Measurements from ENCODE around the gene RNPS1. TPM values are rescaled to one million over a fixed set of nuclear protein-coding genes. Genes with fewer than 3 reads are reported as not detected.

Gene RNPS1
- total and polyA plus RNA-seq, 12 donors, result 61.7 to 136 (median 118) TPM

DNA sequence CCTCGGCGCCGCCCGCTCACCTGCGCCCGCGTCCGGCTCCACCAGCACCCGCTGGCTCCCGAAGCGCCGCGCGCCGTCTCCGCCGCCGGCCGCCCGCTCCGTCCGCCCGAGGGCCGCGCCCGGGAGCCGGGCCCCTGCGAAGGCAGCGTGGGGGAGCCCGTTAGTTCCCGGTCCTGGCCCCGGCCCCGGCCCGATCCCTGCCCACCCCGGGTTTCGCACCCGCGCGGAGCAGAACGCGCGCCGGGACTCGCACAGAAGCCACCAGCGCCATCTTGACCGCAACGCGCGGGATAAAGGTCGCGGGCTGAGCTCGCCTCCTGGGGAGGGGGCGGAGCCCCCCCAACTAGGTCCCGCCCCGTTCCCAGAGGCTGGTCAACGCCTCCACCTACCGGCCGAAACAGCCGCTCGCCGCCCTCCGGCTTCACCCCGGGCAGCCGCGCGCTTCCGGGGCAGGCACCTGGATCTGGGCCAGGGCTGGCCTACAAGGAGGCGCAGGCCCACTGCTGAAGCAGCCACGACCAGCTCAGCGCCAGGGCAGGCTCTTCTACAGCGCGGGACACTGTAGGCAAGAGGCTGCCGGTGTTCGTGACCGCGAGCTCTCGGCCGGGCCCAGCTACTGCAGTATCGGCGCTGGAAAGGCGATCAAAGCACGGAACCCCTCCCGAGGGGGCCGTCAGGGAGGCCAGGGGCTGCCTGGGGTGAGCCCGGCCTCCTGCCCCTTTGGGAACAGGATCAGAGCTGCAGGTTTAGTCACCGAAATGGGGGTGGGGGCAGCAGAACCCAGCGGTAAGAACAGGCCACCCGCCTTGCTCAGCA, 16.4 kb downstream of the RNPS1 start, which contains the start of gene ECI1:
TSS of gene ECI1 (minus strand) at position 292 of the 816 bp plus-strand sequence. CDS start at position 271, 21 bp downstream.
- intact Hi-C loops (cut with DNase I), result loop anchor here in 3 of 10 donors (5.0 to 10.0 kb wide), 4 partner anchors 94 to 251 kb away; partner anchors contain the start of genes NHERF2 (in 1 of the 3) and TRAF7 (in 1 of the 3)
- Histone ChIP-seq H3K4me1 (peaks cover 7 to 28% (median 18%) of the 10 kb centered on the region in 9 donors), H3K4me3 (peak within 1 kb of the TSS; percentile 46 to 99 (median 76)), H3K36me3 (peaks cover 4 to 64% (median 34%) of the 10 kb centered on the region in 9 donors), H3K9me3 (no peaks in the 10 kb centered on the region), H3K27me3 (no peaks in the 10 kb centered on the region), H3K27ac (peak within 1 kb of the TSS; percentile 82 to 98 (median 94))
- DNase-seq (peak; percentile 96 to 99), ATAC-seq (peak; percentile 96 to 99 (median 98))
- WGBS, 2 donors, result 2% methylated on average over 68 to 88 of the region's 88 CpGs
- TF ChIP-seq, protein P1, sequence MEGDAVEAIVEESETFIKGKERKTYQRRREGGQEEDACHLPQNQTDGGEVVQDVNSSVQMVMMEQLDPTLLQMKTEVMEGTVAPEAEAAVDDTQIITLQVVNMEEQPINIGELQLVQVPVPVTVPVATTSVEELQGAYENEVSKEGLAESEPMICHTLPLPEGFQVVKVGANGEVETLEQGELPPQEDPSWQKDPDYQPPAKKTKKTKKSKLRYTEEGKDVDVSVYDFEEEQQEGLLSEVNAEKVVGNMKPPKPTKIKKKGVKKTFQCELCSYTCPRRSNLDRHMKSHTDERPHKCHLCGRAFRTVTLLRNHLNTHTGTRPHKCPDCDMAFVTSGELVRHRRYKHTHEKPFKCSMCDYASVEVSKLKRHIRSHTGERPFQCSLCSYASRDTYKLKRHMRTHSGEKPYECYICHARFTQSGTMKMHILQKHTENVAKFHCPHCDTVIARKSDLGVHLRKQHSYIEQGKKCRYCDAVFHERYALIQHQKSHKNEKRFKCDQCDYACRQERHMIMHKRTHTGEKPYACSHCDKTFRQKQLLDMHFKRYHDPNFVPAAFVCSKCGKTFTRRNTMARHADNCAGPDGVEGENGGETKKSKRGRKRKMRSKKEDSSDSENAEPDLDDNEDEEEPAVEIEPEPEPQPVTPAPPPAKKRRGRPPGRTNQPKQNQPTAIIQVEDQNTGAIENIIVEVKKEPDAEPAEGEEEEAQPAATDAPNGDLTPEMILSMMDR (IDR thresholded peaks at IDR 0.05), result peak; percentile 57 to 94 (median 79)

DNA sequence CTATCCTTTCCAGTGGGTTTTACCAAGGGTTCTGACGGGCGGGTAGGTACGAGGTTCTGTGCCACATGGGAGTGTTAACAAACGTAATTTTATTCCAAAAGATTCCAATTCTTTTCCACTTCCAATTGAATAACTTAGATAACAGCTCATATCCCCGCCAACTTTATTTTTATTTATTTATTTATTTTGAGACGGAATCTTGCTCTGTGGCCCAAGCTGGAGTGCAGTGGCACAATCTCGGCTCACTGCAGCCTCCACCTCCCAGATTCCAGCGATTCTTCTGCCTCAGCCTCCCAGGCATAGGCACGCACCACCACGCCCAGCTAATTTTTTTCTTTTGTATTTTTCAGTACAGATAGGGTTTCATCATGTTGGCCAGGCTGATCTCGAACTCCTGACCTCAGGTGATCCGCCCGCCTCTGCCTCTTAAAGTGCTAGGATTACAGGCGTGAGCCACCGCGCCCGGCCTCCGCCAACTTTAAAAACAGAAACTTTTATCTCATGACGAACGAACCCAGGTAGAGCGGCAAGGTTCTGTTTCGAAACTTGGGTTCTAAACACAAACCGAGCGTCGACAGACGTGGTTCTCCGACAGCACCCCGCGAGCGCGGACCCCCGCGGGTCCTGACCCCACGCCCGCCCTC, 17.2 kb downstream of the RNPS1 start:
- no peak for DNase-seq

DNA sequence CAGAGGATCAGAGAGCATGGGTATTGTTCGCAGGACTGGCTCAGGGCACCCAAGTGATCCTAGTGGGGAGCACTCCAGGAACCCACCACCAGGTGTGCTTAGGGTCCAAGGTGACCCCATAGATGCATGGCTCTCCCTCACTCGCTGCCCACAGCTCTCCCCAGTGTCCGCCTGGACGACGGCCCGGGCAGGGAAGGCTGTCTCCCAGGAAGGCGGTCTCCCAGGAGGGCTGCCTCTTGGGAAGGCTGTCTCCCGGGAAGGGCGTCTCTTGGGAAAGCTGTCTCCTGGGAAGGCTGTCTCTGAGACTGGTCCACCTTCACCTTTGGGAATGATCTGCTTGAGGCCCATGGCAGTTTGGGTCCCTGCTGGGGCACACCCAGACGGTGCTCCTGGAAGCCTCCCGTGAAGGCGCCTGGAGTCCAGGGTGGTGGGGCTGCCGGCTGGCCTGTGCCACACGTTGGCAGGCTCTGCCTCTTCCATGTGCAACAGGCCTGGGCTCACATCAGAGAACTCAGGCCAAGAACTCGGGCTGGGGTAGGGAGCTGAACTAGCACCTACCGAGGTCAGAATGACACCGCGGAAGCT, 21.5 kb downstream of the RNPS1 start:
- WGBS, 2 donors, result 83 to 84% methylated on average over 18 of the region's 18 CpGs
- Histone ChIP-seq H3K9me3 (no peaks in the 10 kb centered on the region), H3K27me3 (no peaks in the 10 kb centered on the region), H3K36me3 (peaks cover 0 to 77% (median 48%) of the 10 kb centered on the region in 9 donors), H3K4me1 (peaks cover 0 to 23% (median 12%) of the 10 kb centered on the region in 9 donors), H3K27ac (no peak overlapping the region), H3K4me3 (no peak overlapping the region)
- TF ChIP-seq, protein P1 (IDR thresholded peaks at IDR 0.05), result no peak
- no peak for DNase-seq
- ATAC-seq, result peak in 1 of 8 donors; percentile 17
- intact Hi-C loops (cut with DNase I), result no loop called here

More for the DNA sequence above, 17.2 kb downstream of the RNPS1 start:
- peak in 1 of 8 donors; percentile 1 for ATAC-seq
- Histone ChIP-seq H3K27me3 (no peaks in the 10 kb centered on the region), H3K27ac (peak overlapping the region; percentile 82 to 98 (median 94)), H3K9me3 (no peaks in the 10 kb centered on the region), H3K4me3 (peak overlapping the region; percentile 46 to 99 (median 76)), H3K36me3 (peaks cover 4 to 64% (median 33%) of the 10 kb centered on the region in 9 donors), H3K4me1 (peaks cover 7 to 28% (median 18%) of the 10 kb centered on the region in 9 donors)
- TF ChIP-seq, protein P1 (IDR thresholded peaks at IDR 0.05), result no peak
- WGBS, 2 donors, result 2 to 3% methylated on average over 33 to 35 of the region's 35 CpGs
- intact Hi-C loops (cut with DNase I), result loop anchor here in 3 of 10 donors (5.0 to 10.0 kb wide), 4 partner anchors 93 to 252 kb away; partner anchors contain the start of genes NHERF2 (in 1 of the 3) and TRAF7 (in 1 of the 3)

Data from heart right ventricle (tissue), 16 donors.